DND-41 (cell line): ENCODE data around the gene ACLY.

Source experiments
- ATAC-seq: fragments of 200-7000 bp; cut with Tn5 transposase; 3 replicates; pipeline ENCODE4 v1.9.1; 2021; ENCODE audit warnings: low read depth; ENCODE audit not compliant: insufficient read depth
- DNase-seq: peaks from one replicate; pipeline ENCODE4 v3.0.0-alpha.2; 2020
- H2AFZ ChIP-seq: 2 replicates; pipeline ENCODE4 v1.6.0; 2012; ENCODE audit warnings: low read depth, low read length
- H3K27ac ChIP-seq: 2 replicates; pipeline ENCODE4 v1.5.1; 2012; ENCODE audit warnings: low read length, inconsistent platforms
- H3K27me3 ChIP-seq: fragments of 200-600 bp; sonication (generic); 2 replicates; pipeline ENCODE4 v1.6.0; 2012; ENCODE audit warnings: low read length, mild to moderate bottlenecking, inconsistent platforms; ENCODE audit not compliant: insufficient read depth, poor library complexity
- H3K36me3 ChIP-seq: 2 replicates; pipeline ENCODE4 v1.5.1; 2012; ENCODE audit warnings: low read length, inconsistent platforms; ENCODE audit not compliant: insufficient read depth
- H3K4me1 ChIP-seq: 2 replicates; pipeline ENCODE4 v1.5.1; 2012; ENCODE audit warnings: mild to moderate bottlenecking, low read length; ENCODE audit not compliant: insufficient read depth
- H3K4me2 ChIP-seq: 2 replicates; pipeline ENCODE4 v1.6.0; 2012; ENCODE audit warnings: mild to moderate bottlenecking, moderate library complexity, low read length, inconsistent platforms; ENCODE audit not compliant: insufficient read depth
- H3K4me3 ChIP-seq, 2 experiments: fragments of 200-600 bp in 1 of 2; shearing (Covaris generic) in 1 of 2; 2 replicates each; pipeline ENCODE4 v1.5.1; 2012 to 2016; ENCODE audit warnings: inconsistent platforms in 2 of 2, low read length in 2 of 2, mild to moderate bottlenecking in 2 of 2, low read depth in 1 of 2, moderate library complexity in 1 of 2
- H3K79me2 ChIP-seq: 2 replicates; pipeline ENCODE4 v1.6.0; 2012; ENCODE audit warnings: low read length, inconsistent platforms; ENCODE audit not compliant: insufficient read depth
- H3K9ac ChIP-seq: 2 replicates; pipeline ENCODE4 v1.6.0; 2012; ENCODE audit warnings: low read depth, mild to moderate bottlenecking, inconsistent platforms, low read length, moderate library complexity
- H3K9me3 ChIP-seq: 2 replicates; pipeline ENCODE4 v1.5.1; 2012; ENCODE audit warnings: low read length, moderate library complexity, mild to moderate bottlenecking, inconsistent platforms; ENCODE audit not compliant: insufficient read depth, severe bottlenecking
- H4K20me1 ChIP-seq: 2 replicates; pipeline ENCODE4 v1.6.0; 2012; ENCODE audit warnings: low read length; ENCODE audit not compliant: insufficient read depth
- CTCF ChIP-seq: IDR thresholded peaks from 2 replicates; pipeline ENCODE4 v1.5.1; 2012; ENCODE audit warnings: borderline replicate concordance, low read length, moderate library complexity, mild to moderate bottlenecking; ENCODE audit not compliant: poor library complexity, severe bottlenecking; ENCODE audit errors: extremely low read depth
- EZH2 ChIP-seq: IDR thresholded peaks from 3 replicates; pipeline ENCODE4 v1.6.1; 2012; ENCODE audit warnings: borderline replicate concordance, low read depth, mild to moderate bottlenecking, moderate library complexity, low read length, inconsistent platforms; ENCODE audit not compliant: severe bottlenecking

The ACLY gene

DNA sequence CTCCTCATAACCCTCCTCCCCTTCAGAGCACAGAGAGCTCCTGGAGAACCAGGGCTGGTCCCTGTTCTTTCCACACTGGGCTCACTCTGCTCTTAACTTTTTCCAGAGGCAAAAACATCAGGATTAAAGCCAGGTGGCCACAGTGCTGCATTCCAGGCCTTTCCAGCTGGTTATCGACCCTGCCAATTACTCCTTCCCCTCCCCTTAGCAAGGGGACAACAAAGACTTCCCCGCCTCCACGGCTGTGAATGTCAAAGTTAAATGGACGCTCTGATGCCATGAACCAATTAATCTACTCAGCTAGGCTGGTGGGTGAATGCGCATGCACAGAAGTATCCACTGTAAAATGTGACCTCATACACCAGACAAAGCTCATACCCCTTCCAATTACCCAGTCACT, 23.1 kb downstream of the ACLY start:
- no peaks in the 10 kb centered on the region for H3K4me1 ChIP-seq
- no peaks in the 10 kb centered on the region for H3K9me3 ChIP-seq
- H3K4me2 ChIP-seq: no peak overlapping the region
- no peaks in the 10 kb centered on the region; the same call in 1 of the 2 replicates for H3K79me2 ChIP-seq
- no peak for DNase-seq
- no peak for TF ChIP-seq EZH2
- TF ChIP-seq CTCF: no peak
- no peak overlapping the region for H3K27ac ChIP-seq
- peaks cover 96% of the 10 kb centered on the region for H3K36me3 ChIP-seq
- ATAC-seq: no peak
- no peaks in the 10 kb centered on the region for H3K27me3 ChIP-seq
- no peak overlapping the region for H2AFZ ChIP-seq
- H3K4me3 ChIP-seq: no peak overlapping the region
- peaks cover 30% of the 10 kb centered on the region for H4K20me1 ChIP-seq
- H3K9ac ChIP-seq: no peak overlapping the region

DNA sequence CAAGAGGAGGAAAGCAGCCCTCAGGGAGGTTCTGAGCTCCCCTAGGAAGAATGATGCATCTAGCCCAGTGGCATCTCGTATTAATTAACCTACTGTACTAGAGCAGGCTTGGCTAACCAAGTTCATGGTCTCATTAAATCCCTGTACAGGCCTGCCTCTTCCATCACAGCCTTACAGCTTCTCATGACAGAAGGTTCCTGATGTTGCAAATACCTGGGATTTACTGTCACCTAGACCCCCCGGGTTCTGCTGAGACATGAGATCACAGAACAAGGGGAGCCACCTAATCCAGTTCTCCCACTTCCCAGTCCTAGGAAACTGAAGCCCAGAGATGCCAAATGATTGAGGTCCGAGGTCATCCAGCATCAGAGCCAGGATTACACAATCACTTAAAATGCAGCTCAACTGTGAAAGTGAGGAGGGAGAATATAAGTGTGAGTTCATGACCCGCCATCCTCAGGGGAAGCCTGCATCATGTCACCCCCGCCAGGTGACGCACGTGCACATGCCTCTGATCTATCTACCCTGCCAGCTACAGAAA, 23.9 kb downstream of the ACLY start:
- Histone ChIP-seq H3K9ac (no peak overlapping the region), H2AFZ (no peak overlapping the region), H4K20me1 (peaks cover 30% of the 10 kb centered on the region), H3K4me2 (no peak overlapping the region), H3K79me2 (no peaks in the 10 kb centered on the region; the same call in 1 of the 2 replicates), H3K4me1 (no peaks in the 10 kb centered on the region), H3K9me3 (no peaks in the 10 kb centered on the region), H3K27me3 (no peaks in the 10 kb centered on the region), H3K4me3 (no peak overlapping the region), H3K36me3 (peaks cover 95% of the 10 kb centered on the region), H3K27ac (no peak overlapping the region)
- ATAC-seq: no peak
- no peak for DNase-seq
- TF ChIP-seq CTCF: no peak
- TF ChIP-seq EZH2: no peak

DNA sequence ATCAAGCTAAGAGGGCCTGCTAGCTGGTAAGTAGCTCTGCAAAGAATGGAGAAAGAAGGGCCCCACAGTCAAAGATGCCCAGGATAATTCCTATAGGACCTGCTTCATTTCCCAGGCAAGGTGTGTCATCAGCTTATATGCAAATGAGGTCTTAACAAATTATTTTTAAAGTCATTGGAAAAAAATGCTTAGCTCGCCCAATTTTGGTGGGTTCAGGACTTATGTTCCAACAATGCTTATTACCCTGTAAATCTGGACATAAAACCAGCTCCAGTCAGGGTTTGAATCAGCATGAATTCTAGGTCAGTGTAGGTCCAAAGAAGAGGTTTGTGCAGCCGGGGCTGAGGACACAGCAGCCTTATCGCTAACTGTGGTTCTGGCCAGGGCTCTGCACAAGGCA, 25.4 kb downstream of the ACLY start:
- no peak for DNase-seq
- H3K36me3 ChIP-seq: peaks cover 95% of the 10 kb centered on the region
- peaks cover 34% of the 10 kb centered on the region for H4K20me1 ChIP-seq
- no peaks in the 10 kb centered on the region for H3K27me3 ChIP-seq
- H3K9me3 ChIP-seq: no peaks in the 10 kb centered on the region
- H3K4me2 ChIP-seq: no peak overlapping the region
- TF ChIP-seq EZH2: no peak
- no peak for TF ChIP-seq CTCF
- H3K9ac ChIP-seq: no peak overlapping the region
- ATAC-seq: no peak
- no peaks in the 10 kb centered on the region for H3K4me1 ChIP-seq
- no peak overlapping the region for H3K4me3 ChIP-seq
- no peaks in the 10 kb centered on the region; the same call in 1 of the 2 replicates for H3K79me2 ChIP-seq
- H2AFZ ChIP-seq: no peak overlapping the region
- no peak overlapping the region for H3K27ac ChIP-seq

GRCh38 chr17:41892021-41892376, 26.8 kb downstream of the ACLY start:
- Histone ChIP-seq H3K36me3 (peaks cover 95% of the 10 kb centered on the region), H3K4me2 (no peak overlapping the region), H3K27me3 (no peaks in the 10 kb centered on the region), H4K20me1 (peaks cover 34% of the 10 kb centered on the region), H3K27ac (no peak overlapping the region), H3K9me3 (no peaks in the 10 kb centered on the region), H3K9ac (no peak overlapping the region), H3K4me3 (no peak overlapping the region), H3K79me2 (no peaks in the 10 kb centered on the region; the same call in 1 of the 2 replicates), H3K4me1 (no peaks in the 10 kb centered on the region), H2AFZ (no peak overlapping the region)
- TF ChIP-seq CTCF (no peak), EZH2 (no peak)
- ATAC-seq: no peak
- no peak for DNase-seq
